HUES6 (cell line): ENCODE results near the gene C19orf85.
A peak's percentile ranks its signal among the peaks of the same experiment; 100 is the strongest.

Experiments
- H3K27ac ChIP-seq: 2 replicates; pipeline ENCODE4 v1.7.0; 2013; ENCODE audit warnings: low read depth, mild to moderate bottlenecking, low read length, inconsistent platforms
- H3K27me3 ChIP-seq: 2 replicates; pipeline ENCODE4 v1.6.1; 2013; ENCODE audit warnings: low read length; ENCODE audit not compliant: control insufficient read depth, insufficient read depth
- H3K36me3 ChIP-seq: 2 replicates; pipeline ENCODE4 v1.6.1; 2013; ENCODE audit warnings: low read length; ENCODE audit not compliant: control insufficient read depth, insufficient read depth
- H3K4me1 ChIP-seq: 2 replicates; pipeline ENCODE4 v1.6.1; 2013; ENCODE audit warnings: low read length; ENCODE audit not compliant: control insufficient read depth, insufficient read depth
- H3K4me3 ChIP-seq: 2 replicates; pipeline ENCODE4 v1.5.1; 2013; ENCODE audit warnings: low read depth, low read length
- H3K9ac ChIP-seq: one replicate; pipeline ENCODE4 v1.6.1; 2013; ENCODE audit warnings: mild to moderate bottlenecking, low read length
- H3K9me3 ChIP-seq: 2 replicates; pipeline ENCODE4 v1.6.1; 2013; ENCODE audit warnings: low read depth, low read length; ENCODE audit not compliant: control insufficient read depth, insufficient read depth

C19orf85 gene

GRCh38 chr19:55443045-55443823 is 21.3 kb downstream of the C19orf85 start, which contains the start of gene SHISA7:
SHISA7 (minus strand) TSS chr19:55443300; CDS start chr19:55442863, 437 bp downstream.
- Histone ChIP-seq H3K9me3 (no peaks in the 10 kb centered on the region), H3K36me3 (no peaks in the 10 kb centered on the region), H3K27me3 (peaks cover 99% of the 10 kb centered on the region), H3K4me3 (peak within 1 kb of the TSS; percentile 56), H3K4me1 (peaks cover 7% of the 10 kb centered on the region), H3K27ac (no peak within 1 kb of the TSS), H3K9ac (no peak within 1 kb of the TSS)

DNA sequence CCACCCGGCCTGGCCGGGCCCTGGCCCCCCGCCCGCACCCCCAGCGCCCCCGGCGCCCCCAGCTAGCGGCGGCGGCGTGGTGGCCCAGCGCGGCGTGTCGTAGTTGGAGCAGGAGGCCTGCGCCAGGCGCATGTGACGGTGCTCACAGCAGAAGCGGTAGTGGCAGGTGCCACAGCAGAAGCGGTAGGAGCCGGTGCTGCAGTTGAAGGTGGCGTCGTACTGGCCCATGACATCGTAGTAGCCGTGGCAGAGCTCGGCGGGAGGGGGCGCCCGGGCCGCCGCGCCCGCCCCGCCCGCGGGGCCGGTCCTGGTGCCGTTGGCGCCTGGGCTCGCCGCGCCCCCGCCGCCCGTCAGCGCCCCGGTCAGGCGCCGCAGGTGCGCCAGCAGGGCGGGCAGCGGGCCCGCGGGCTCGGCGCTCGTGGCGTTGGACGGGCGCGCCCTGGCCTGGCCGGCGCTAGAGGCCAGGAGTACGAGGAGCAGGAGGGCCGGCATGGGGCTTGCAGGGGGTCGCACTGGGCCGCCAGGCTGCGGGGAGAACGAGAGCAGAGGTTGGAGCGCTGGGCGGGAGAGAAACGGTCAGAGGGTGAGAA is 22.1 kb downstream of the C19orf85 start:
- Histone ChIP-seq H3K27ac (no peak overlapping the region), H3K9ac (no peak overlapping the region), H3K4me3 (peak overlapping the region; percentile 55; the same call in 1 of the 2 replicates), H3K27me3 (peaks cover 97% of the 10 kb centered on the region), H3K9me3 (no peaks in the 10 kb centered on the region), H3K36me3 (no peaks in the 10 kb centered on the region), H3K4me1 (peaks cover 7% of the 10 kb centered on the region)

- Histone ChIP-seq H3K27me3 (peaks cover 90% of the 10 kb centered on the region), H3K4me3 (peak overlapping the region; percentile 56), H3K9me3 (no peaks in the 10 kb centered on the region), H3K9ac (no peak overlapping the region), H3K27ac (no peak overlapping the region), H3K4me1 (peaks cover 7% of the 10 kb centered on the region), H3K36me3 (no peaks in the 10 kb centered on the region)
Measured at GRCh38 chr19:55441692-55442321, 22.7 kb downstream of the C19orf85 start.

GRCh38 chr19:55441319-55441691 is 23.2 kb downstream of the C19orf85 start:
- peaks cover 7% of the 10 kb centered on the region for H3K4me1 ChIP-seq
- no peak overlapping the region for H3K9ac ChIP-seq
- peaks cover 85% of the 10 kb centered on the region for H3K27me3 ChIP-seq
- H3K9me3 ChIP-seq, result no peaks in the 10 kb centered on the region
- peak overlapping the region; percentile 56 for H3K4me3 ChIP-seq
- H3K27ac ChIP-seq, result no peak overlapping the region
- no peaks in the 10 kb centered on the region for H3K36me3 ChIP-seq

DNA sequence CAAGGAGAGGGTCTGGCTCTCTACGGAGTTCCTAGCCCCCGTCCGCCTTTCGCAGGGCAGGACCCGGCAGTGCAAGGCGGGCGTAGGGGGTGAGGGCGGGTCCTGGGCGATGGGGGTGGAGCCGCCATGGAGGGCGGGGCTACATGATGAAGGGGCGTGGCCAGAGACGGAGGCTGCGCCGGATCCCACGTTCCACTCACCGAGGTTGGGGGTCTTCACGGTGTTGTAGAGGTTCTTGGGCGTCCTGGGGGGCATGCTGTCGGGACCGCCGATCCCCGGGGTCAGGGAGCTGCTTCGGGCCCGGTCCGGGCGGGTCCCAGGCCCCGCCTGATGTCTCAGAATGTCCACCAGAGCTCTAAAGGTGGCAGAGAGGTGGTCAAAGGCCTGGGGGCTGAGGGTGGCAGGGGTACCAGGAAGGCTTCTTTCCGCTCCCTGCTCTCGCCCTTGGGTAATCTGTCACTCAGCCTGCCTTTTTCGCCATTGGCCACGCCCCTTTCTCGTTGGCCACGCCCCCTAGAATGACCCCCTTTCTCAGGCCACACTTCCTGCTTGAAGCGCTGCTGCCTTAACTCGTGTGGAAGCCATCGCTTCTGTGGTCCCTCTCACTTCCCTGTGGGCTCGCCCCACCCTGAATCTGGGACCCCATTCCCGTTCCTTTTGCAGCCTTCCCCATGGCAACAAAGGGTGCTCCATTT is 24.0 kb downstream of the C19orf85 start:
- Histone ChIP-seq H3K27ac (no peak overlapping the region), H3K36me3 (no peaks in the 10 kb centered on the region), H3K4me1 (peaks cover 7% of the 10 kb centered on the region), H3K9me3 (no peaks in the 10 kb centered on the region), H3K9ac (no peak overlapping the region), H3K27me3 (peaks cover 78% of the 10 kb centered on the region), H3K4me3 (peak overlapping the region; percentile 56)

DNA sequence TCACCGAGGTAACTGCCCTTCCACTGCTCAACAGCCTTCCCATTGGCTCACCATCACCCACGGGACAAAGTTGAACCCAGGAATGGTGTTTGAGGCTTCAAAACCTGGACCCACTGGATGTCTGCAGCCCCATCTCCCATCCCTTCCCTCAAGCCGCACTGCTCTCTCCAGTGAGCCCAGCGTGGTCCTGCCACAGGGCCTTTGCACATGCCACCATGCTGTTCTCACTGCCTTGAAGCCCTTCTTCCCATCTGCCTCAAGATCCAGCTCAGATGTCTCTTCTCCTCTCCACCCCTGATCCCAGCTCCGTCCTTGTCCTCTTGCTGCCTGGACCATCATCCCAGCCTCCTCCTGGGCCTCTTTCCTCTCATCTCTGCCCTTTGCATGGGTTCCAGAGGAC is 25.5 kb downstream of the C19orf85 start:
- Histone ChIP-seq H3K4me3 (no peak overlapping the region), H3K9ac (no peak overlapping the region), H3K27ac (no peak overlapping the region), H3K36me3 (no peaks in the 10 kb centered on the region), H3K27me3 (peaks cover 73% of the 10 kb centered on the region), H3K9me3 (no peaks in the 10 kb centered on the region), H3K4me1 (peaks cover 7% of the 10 kb centered on the region)

- H3K9ac ChIP-seq, result no peak overlapping the region
- no peak overlapping the region for H3K4me3 ChIP-seq
- peaks cover 72% of the 10 kb centered on the region for H3K27me3 ChIP-seq
- no peaks in the 10 kb centered on the region for H3K36me3 ChIP-seq
- no peaks in the 10 kb centered on the region for H3K9me3 ChIP-seq
- peaks cover 7% of the 10 kb centered on the region for H3K4me1 ChIP-seq
- no peak overlapping the region for H3K27ac ChIP-seq
Measured at GRCh38 chr19:55437410-55437809, 27.1 kb downstream of the C19orf85 start.

DNA sequence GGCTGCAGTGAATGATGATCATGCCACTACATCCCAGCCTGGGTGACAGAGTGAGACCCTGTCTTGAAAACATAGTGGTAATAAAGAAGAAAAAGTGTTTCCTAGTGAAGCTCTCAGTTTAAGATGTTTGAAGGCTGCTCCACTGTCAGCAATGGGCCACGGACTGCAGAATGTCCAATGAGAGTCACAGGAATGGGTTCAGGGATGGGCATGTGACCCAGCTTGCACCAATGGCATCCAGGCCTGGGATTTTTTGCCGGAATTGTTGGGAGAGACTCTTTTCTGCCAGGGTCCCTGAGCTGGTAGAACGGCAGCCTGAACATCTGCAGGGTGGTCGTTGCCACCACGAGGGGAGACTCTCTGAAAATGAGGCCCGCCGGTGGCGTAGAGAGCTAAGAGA is 27.7 kb downstream of the C19orf85 start:
- no peak overlapping the region for H3K27ac ChIP-seq
- peaks cover 72% of the 10 kb centered on the region for H3K27me3 ChIP-seq
- H3K9ac ChIP-seq, result no peak overlapping the region
- H3K4me3 ChIP-seq, result no peak overlapping the region
- H3K4me1 ChIP-seq, result peaks cover 6% of the 10 kb centered on the region
- H3K36me3 ChIP-seq, result no peaks in the 10 kb centered on the region
- no peaks in the 10 kb centered on the region for H3K9me3 ChIP-seq

DNA sequence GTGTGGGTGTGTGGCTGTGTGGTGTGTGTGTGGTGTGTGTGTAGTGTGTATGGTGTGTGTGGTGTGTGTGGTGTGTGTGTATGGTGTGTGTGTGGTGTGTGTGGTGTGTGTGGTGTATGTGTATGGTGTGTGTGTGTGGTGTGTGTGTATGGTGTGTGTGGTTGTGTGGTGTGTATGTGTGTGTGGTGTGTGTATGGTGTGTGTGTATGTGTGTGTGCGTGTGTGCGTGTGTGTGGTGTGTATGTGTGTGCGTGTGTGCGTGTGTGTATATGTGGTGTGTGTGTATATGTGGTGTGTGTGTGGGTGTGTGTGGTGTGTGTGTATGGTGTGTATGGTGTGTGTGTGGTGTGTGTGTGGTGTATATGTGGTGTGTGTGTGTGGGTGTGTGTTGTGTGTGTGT is 29.5 kb downstream of the C19orf85 start:
- Histone ChIP-seq H3K36me3 (no peaks in the 10 kb centered on the region), H3K4me3 (no peak overlapping the region), H3K27me3 (peaks cover 61% of the 10 kb centered on the region), H3K9me3 (no peaks in the 10 kb centered on the region), H3K9ac (no peak overlapping the region), H3K27ac (no peak overlapping the region), H3K4me1 (no peaks in the 10 kb centered on the region)

DNA sequence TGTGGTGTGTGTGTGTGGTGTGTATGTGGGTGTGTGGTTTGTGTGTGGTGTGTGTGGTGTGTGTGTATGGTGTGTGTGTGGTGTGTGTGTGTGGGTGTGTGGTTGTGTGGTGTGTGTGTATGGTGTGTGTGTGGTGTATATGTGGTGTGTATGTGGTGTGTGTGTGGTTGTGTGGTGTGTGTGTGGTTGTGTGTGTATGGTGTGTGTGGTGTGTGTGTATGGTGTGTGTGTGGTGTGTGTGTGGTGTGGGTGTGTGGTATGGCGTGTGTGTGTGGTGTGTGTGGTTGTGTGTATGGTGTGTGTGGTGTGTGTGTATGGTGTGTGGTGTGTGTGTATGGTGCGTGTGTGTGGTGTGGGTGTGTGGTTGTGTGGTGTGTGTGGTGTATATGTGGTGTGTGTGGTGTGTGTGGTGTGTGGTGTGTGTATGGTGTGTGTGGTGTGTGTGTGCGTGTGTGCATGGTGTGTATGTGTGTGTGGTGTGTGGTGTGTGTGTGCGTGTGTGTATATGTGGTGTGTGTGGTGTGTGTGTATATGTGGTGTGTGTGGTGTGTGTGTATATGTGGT is 30.1 kb downstream of the C19orf85 start:
- Histone ChIP-seq H3K36me3 (no peaks in the 10 kb centered on the region), H3K27ac (no peak overlapping the region), H3K4me1 (no peaks in the 10 kb centered on the region)

More for the DNA sequence above, 30.1 kb downstream of the C19orf85 start:
- H3K9ac ChIP-seq, result no peak overlapping the region
- H3K27me3 ChIP-seq, result peaks cover 55% of the 10 kb centered on the region
- H3K4me3 ChIP-seq, result no peak overlapping the region
- H3K9me3 ChIP-seq, result no peaks in the 10 kb centered on the region
